AG09319 (cell line): ENCODE data around the gene IFITM10.

ENCODE experiments used
- DNase-seq: peaks from one replicate; pipeline ENCODE4 v3.0.0-alpha.2; 2010; ENCODE audit warnings: low read depth; ENCODE audit errors: extremely low read depth
- TF ChIP-seq, protein P1 (sequence below): IDR thresholded peaks from 2 replicates; pipeline ENCODE4 v1.5.1; 2011; ENCODE audit warnings: low read depth, mild to moderate bottlenecking, inconsistent platforms, low read length, moderate library complexity

IFITM10 gene

DNA sequence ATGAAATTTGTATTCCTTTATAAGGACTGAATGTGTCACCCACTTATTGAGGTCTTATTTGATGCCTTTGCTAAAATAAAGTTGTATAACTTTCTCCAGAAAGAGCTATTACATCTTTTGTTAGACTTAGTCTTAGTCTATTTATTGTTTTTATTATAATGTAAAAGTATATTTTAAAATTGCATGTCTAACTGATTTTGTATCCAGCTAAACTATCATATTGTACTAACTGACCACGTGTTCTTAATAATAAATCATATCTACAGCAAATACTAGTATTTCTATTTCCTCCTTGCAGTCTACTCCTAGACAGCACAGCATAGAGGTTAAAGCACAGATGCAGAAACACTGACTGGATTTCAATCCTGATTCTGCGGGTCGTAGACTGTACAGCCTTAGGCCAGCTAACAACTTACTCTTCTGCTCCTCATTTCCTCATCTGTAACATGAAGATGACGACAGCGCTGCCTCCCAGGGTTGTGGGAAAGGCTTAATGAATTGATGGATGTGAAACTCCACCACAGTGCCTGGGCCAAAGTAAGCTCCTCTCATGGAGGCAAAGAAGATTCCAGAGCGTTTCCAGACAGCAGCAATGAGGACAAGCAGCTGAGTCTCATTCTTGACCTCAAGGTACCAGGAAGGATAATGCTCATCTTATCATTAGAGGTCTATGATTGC, 13.2 kb downstream of the IFITM10 start:
- no peak for DNase-seq
- TF ChIP-seq, protein P1, sequence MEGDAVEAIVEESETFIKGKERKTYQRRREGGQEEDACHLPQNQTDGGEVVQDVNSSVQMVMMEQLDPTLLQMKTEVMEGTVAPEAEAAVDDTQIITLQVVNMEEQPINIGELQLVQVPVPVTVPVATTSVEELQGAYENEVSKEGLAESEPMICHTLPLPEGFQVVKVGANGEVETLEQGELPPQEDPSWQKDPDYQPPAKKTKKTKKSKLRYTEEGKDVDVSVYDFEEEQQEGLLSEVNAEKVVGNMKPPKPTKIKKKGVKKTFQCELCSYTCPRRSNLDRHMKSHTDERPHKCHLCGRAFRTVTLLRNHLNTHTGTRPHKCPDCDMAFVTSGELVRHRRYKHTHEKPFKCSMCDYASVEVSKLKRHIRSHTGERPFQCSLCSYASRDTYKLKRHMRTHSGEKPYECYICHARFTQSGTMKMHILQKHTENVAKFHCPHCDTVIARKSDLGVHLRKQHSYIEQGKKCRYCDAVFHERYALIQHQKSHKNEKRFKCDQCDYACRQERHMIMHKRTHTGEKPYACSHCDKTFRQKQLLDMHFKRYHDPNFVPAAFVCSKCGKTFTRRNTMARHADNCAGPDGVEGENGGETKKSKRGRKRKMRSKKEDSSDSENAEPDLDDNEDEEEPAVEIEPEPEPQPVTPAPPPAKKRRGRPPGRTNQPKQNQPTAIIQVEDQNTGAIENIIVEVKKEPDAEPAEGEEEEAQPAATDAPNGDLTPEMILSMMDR = no peak

DNA sequence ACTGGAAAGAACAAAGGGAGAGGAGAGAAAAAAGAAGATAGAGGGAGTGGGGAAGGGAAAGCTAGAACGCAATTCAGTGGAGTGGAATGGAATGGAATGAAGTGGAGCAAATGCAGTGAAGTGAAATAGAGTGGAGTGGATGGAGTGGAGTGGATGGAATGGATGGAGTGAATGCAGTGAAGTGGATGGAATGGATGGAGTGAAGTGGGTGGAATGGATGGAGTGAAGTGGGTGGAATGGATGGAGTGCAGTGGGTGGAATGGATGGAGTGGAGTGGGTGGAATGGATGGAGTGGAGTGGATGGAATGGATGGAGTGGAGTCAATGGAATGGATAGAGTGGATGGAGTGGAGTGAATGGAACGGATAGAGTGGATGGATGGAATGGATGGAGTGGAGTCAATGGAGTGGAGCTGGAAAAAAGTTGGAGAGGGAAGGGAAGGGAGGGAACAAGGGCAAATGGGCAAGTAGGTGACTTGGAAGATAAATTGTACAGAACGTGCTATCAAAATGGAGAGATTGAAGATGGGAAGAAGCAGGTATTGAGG, 13.9 kb downstream of the IFITM10 start:
- TF ChIP-seq, protein P1 = no peak
- DNase-seq = no peak

DNA sequence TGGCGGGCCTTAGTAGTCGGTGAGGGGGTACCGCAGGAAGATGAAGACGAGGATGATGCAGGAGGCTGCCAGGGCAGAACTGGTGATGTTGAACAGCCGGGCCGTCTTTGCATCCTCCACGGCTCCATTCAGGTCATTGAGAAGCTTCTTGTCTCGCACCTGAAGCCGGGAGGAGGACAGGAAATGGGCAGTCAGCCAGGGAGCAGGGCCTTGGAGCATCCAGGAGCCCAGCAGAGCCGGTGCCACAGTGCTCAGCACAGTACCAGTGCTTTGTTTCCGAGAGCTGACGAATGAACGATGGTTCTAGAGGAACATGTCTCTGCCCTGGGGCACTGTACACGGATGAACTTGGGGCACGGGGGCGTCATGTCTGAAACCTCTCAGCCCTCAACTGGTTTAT, 15.1 kb downstream of the IFITM10 start:
- TF ChIP-seq, protein P1 = no peak
- no peak for DNase-seq

DNA sequence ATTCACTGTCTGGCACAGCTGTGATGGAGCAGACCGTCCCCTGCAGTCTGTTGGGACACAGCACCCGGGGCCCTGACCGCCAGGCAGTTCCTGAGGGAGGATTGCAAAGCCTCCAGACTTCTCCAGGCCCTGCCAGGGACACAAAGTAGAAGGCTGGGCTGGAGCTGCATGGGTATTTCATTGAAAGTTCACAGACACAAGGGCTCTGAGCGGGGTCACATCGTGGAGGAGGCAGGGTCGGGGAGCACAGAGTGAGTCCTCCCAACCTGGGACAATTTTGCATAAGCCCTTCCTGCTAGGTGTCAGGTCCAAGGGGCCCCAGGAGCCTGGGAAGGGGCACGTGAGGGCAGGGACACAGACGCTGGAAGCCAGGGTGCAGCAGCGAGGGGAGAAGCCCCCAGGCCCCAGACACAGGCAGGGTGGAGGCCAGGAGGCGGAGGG, 15.7 kb downstream of the IFITM10 start:
- TF ChIP-seq, protein P1 = no peak

DNA sequence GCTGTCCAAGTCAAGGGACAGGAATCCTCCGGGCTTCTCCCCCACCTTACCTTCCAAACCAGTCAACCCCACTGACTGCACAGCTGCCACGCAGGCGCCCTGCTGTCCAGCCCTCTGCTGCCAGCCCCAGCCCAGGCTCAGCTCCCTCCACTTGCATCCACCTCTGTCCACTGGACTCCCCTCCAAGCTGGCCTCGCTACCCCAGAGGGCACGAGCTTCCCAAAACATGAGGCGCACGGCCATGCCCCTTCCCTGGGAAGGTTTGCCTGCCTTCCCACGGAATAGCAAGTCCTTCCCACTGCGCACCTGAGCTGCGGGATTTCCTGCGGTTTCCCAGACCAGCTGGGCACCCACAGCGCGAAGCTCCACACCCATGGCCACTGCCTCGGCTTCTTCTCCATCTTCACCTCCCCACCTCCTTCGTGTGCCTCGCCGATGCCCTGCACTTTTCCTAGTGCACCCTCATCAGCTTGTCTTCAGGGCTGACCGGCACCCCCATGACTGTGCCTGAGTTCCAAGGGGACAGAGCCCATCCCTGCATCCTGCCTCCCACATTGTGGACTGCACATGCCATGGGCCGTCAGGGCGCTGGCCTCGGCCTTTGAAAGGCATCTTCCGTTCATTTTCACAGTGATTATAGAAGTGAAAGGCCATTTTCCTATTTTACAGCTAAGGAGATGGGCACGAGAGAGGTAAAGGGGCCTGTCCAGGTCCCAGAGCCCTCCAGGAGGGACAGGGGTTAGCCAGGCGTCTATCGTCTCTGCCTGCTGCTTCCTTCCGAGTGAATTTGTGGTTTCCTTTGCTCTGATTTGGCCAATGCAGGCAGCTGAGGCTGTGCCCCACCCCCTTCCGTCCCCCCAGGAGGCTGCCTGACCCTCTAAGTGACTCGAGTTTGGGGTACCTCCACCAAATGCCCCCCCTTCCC, 16.4 kb downstream of the IFITM10 start:
- no peak for DNase-seq
- TF ChIP-seq, protein P1 = no peak

More for the DNA sequence above, 15.7 kb downstream of the IFITM10 start:
- DNase-seq = no peak

DNA sequence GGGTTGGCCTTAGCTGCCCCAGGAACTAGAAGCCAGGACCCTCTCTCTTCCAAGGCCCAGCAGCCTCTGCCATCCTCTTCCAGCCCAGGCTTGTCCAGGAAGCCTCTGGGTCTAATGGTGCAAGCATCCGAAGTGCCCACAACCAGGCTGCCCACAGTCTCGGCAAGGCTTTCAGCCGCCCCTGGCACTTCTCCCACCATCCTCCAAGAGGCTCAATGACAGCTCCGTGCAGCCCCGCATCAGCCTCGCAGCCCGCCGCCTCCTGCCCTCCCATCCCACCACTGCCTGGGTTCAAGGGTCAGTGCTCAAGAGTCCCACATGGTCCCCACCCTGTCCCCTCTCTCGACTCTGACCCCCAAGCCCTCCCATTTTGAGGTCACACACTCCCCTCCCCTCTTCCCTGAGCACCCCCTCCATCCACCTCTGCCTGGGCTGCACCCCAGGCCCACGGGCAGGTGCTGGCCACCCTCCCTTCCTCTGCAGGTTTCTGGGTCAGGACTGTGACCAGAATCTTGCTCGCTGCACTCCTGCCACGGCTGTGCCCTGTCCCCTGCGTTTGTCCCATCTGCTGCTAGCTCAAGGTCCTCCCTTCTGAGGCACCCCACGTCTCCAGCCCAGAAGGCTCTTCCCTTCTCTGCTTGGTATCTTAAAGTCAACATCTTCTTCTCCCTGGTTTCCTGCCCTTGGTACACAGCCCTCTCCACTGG, 17.2 kb downstream of the IFITM10 start:
- TF ChIP-seq, protein P1 = no peak
- no peak for DNase-seq
